Measurements from ENCODE around the gene RARA.
"Not testable (repeated sequence)": the region's sequence is repeated elsewhere in the genome, so short reads cannot be mapped to it uniquely, and the experiment has no call there.

RARA gene

GRCh38 chr17:40361063-40361924 lies 52.3 kb downstream of the RARA start:
- no peak for DNase-seq

GRCh38 chr17:40361925-40362695 lies 53.1 kb downstream of the RARA start:
- DNase-seq: no peak

- no peak for DNase-seq
Observed at GRCh38 chr17:40362696-40363110, 53.7 kb downstream of the RARA start.

- no peak for DNase-seq
Observed at GRCh38 chr17:40363111-40363827, 54.3 kb downstream of the RARA start.

DNA sequence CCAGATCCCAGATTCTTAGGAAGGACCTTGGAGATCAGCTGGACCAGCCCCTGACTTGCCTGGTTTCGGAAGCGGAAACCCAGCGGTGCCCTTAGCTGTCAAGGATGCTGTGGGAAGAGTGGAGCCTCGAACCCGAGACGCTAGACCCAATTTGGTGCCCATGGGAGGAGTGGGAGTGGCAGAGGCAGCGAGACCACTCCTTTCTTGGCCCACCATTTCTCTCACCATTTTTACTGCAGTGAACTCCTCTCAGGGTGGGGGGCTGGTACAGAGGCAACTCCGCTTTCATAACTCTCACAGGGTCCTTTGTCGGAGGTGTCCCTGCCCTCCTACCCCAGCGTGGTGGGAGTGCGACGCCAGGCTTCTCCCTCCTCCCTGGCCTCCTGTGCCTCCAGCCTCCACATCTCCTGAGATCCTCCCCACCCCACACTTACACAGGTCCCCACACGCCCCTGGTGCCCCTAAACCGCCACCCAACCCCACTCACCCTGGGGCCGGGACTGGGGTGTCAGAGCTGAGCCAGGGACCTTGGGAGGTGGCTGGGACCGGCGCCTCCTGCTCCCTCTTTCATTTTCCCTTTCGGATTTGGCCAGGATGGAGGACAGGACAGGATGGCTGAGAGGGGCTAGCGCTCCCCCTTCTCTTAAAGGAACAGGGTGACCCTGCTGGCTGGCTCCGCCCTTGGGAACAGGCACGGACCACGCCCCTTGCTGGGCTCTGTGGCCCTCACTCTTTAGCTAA lies 55.3 kb downstream of the RARA start, which contains the start of gene GJD3:
Gene GJD3 (minus strand): TSS at position 617 of the 741 bp plus-strand sequence. CDS start 922 bp downstream, outside the sequence.
- DNase-seq: no peak

- DNase-seq: no peak
Observed at GRCh38 chr17:40364906-40365305, 55.9 kb downstream of the RARA start.

DNA sequence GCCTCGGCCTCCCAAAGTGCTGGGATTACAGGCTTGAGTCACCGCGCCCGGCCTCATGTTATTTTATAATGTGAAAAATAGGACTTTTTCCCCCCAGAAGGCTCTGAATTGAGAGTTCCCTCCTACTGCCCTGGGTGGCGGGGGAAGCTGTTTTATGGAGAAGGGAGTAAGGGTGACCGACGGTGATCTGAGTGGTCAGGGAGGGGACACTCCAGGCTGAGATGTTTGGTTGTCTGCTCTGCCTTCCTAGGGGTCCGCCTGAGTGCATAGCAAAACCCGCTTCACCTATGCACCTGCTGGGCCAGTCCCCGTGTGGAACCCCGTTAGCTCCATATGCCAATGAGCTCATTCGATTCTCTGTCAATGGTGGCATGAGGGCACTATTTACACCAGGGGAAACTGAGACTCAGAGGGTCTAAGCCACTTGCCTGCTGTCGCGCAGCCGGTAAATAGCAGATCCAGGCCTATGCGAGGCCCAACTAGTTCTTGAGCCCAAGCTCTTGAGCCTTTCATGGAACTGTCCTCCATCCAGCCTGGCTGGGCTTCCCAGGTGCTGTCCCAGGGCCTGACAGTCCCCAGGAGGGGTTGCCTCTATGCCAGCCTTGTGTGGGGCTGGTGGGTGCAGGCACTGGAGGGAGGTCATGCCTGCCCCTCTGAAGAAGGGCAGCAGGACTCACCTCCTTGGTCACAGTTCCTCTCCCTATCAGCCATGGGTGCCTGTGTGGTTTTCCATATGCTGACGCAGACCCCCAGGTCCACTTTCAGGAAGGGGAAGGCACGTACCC lies 57.3 kb downstream of the RARA start:
- DNase-seq: no peak

DNA sequence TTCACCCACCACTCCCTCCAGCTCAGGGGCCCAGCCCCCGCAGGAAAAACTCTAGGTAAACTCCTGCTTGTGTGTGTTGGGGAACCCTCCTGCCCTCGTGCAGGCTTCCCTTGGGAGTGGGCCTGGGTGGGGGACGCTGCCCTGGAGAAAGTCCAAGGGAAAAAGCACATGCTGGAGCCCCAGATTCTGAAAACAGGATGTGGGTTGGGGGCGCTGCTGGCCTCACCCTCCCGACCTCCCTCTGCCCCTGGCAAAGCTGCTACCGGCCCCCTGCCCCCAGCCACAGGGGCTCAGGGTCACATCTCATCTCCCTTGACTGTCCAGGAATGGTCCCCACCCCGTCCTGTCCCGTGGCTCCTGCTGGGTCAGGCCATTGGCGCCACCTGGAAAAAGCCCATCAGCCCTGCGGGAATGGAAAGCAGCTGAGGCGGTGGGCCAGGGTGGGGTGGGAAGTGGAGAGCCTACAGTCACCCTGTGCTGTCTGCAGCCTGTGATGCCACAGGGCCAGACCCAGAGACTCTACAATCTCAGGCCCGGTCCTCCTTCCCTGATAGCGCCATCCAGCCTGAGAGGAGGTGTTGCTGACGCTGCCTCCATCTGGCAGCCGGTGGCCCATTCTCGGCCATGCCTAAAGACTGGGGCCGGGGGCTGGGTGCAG lies 58.0 kb downstream of the RARA start:
- DNase-seq: no peak

GRCh38 chr17:40367728-40368127 lies 58.7 kb downstream of the RARA start:
- DNase-seq: not testable (repeated sequence)

- DNase-seq: no peak
Observed at GRCh38 chr17:40369923-40370322, 60.9 kb downstream of the RARA start.

GRCh38 chr17:40371261-40371929 lies 62.4 kb downstream of the RARA start:
- no peak for DNase-seq

- DNase-seq: no peak
Observed at GRCh38 chr17:40372031-40372430, 63.1 kb downstream of the RARA start.

- DNase-seq: not testable (repeated sequence)
Observed at GRCh38 chr17:40372644-40373043, 63.7 kb downstream of the RARA start.

- DNase-seq: no peak
Observed at GRCh38 chr17:40373324-40373723, 64.3 kb downstream of the RARA start.

DNA sequence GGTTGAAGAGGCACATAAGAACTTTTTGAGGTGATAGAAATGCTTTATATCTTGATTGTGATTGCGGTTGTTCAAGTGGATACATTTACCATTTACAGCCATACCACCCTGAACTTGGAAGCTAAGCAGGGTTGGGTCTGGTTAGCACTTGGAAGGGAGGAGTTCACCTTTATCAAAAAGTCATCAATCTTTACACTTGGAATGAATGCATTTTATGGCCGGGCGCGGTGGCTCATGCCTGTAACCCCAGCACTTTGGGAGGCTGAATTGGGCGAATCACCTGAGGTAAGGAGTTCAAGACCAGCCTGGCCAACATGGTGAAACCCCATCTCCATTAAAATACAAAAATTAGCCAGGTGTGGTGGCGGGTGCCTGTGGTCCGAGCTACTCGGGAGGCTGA lies 65.0 kb downstream of the RARA start:
- no peak for DNase-seq

DNA sequence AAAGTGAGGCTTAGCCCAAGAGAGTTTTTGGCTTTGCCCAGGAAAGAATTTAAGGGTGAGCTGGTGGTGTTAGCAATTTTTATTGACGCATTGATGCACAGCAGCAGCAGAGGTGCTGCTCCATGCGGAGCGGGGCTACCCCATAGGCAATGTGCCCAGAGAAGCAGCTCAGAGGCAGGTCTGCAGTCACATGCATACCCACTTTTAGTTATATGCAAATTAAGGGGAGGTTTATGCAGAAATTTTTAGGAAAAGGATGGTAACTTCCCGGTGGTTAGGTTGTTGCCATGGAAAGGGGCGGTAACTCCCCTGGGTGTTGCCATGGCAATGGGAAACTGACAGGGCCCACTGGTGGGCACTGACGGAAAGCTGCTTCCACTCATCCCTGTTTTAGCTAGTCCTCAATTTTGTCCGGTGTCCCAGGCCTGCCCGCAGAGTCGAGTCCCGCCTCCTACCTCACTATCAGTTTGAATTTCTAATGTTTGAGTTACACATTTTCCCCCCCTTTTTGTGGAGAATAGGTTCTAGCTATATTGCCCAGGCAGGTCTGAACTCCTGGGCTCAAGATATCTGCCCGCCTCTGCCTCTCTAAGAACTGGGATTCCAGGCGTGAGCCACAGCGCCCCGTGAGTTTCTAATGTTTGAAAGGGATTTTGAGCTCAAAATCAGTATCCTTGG lies 66.0 kb downstream of the RARA start:
- no peak for DNase-seq

DNA sequence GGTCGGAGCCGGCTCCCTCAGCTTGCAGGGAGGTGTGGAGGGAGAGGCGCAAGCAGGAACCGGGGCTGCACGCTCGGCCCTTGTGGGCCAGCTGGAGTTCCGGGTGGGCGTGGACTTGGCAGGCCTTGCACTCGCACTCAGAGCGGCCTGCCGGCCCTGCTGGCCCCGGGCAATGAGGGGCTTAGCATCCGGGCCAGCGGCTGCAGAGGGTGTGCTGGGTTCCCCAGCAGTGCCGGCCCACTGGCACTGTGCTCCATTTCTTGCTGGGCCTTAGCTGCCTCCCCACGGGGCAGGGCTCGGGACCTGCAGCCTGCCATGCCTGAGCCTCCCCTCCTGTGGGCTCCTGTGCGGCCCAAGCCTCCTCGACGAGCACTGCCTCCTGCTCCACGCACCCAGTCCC lies 66.8 kb downstream of the RARA start:
- DNase-seq: not testable (repeated sequence)

DNA sequence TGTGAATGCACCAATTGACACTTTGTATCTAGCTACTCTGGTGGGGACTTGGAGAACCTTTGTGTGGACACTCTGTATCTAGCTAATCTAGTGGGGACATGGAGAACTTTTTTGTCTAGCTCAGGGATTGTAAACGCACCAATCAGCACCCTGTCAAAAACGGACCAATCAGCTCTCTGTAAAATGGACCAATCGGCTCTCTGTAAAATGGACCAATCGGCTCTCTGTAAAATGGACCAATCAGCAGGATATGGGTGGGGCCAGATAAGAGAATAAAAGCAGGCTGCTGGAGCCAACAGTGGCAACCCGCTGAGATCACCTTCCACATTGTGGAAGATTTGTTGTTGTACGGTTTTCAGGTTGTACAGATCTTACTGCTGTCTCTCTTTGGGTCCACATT lies 67.6 kb downstream of the RARA start:
- DNase-seq: not testable (repeated sequence)

- no peak for DNase-seq
Observed at GRCh38 chr17:40377832-40378231, 68.9 kb downstream of the RARA start.

DNA sequence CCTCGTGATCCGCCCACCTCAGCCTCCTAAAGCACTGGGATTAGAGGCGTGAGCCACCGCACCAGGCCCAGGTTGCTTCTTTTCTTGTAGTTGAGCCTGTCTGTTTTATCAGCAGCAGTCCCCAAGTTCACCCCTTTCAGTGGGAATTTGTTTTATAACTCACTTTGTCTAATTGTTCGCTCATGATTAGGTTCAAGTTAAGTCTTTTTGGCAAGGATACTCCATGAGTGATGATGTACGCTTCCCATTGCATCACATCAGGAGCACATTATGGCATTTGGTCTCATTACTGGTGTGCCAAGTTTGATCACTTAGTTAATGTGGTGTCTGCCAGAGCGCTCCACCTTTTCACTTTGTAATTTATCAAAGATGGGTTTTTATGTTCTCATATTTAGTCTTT lies 70.0 kb downstream of the RARA start:
- DNase-seq: no peak

Measured in NCI-H524 treated with DMSO at 0.1 percent for 48 hours (cell line).